ENCODE data around the gene FAT2. TPM values are rescaled to one million over a fixed set of nuclear protein-coding genes. Genes with fewer than 3 reads are reported as not detected.

The FAT2 gene
- total and polyA plus RNA-seq, 2 donors (not counting 1 experiment from before 2014, with no cell fraction given), result not detected

GRCh38 chr5:151617383-151617840 lies 26.3 kb upstream of the FAT2 start:
- CTCF ChIA-PET, result interaction anchor here (1.0 kb wide), 1 partner anchor 40 kb away, joined by 3 read pairs; no protein-coding TSS in a partner anchor

GRCh38 chr5:151615431-151615830 lies 24.3 kb upstream of the FAT2 start:
- Histone ChIP-seq H2AFZ (ENCODE audit: insufficient read depth, low read depth, low read length, poor library complexity, severe bottlenecking) (no peak overlapping the region), H3K27me3 (replicated peaks in 1 of 4; ENCODE audit: control extremely low read depth in 1 of 4, control insufficient read depth in 3 of 4, insufficient read depth in 4 of 4, low read length in 3 of 4) (peaks cover 0 to 4% (median 2%) of the 10 kb centered on the region in 4 experiments), H4K20me1 (ENCODE audit: control insufficient read depth, insufficient read depth, low read length, poor library complexity, severe bottlenecking) (no peaks in the 10 kb centered on the region), H3K4me1 (ENCODE audit: control insufficient read depth in 2 of 2, insufficient read depth in 2 of 2, low read length in 2 of 2) (peaks cover 6 to 10% of the 10 kb centered on the region in 2 donors), H3K4me3 (ENCODE audit: control extremely low read depth in 1 of 5, extremely low read depth in 1 of 5, insufficient read depth in 1 of 5, low read depth in 2 of 5, low read length in 4 of 5) (no peak overlapping the region), H3K9me3 (ENCODE audit: control extremely low read depth in 1 of 3, control insufficient read depth in 2 of 3, insufficient read depth in 1 of 3, low read length in 2 of 3) (no peaks in the 10 kb centered on the region), H3K27ac (ENCODE audit: low read length in 2 of 2) (no peak overlapping the region), H3K36me3 (replicated peaks in 1 of 2; ENCODE audit: control extremely low read depth in 1 of 2, control insufficient read depth in 1 of 2, extremely low read depth in 1 of 2, insufficient read depth in 2 of 2, low read length in 1 of 2) (no peaks in the 10 kb centered on the region), H3K4me2 (replicated peaks; ENCODE audit: low read depth, low read length, poor library complexity, severe bottlenecking) (no peak overlapping the region), H3K9ac (ENCODE audit: low read length) (no peak overlapping the region), H3K79me2 (ENCODE audit: control insufficient read depth, insufficient read depth, low read length) (no peaks in the 10 kb centered on the region)
- no peak for TF ChIP-seq CTCF (IDR thresholded peaks at IDR 0.05)
- no peak for TF ChIP-seq EZH2 (IDR thresholded peaks at IDR 0.05; ENCODE audit: borderline replicate concordance, insufficient read depth, low read depth, low read length, poor library complexity, severe bottlenecking)
- Mint-ChIP-seq H3K27ac (no peak overlapping the region), H3K4me3 (no peak overlapping the region), H3K4me1 (peaks cover 11% of the 10 kb centered on the region), H3K27me3 (peaks cover 36% of the 10 kb centered on the region), H3K9me3 (ENCODE audit: insufficient read depth) (no peaks in the 10 kb centered on the region)
- no peak for ATAC-seq (ENCODE audit: low read depth)
- CTCF ChIA-PET, result no interaction called here
- no peak for DNase-seq
- intact Hi-C loops (cut with micrococcal nuclease), result no loop called here
- POLR2A ChIA-PET, result no interaction called here
- 93% methylated on average over 3 of the region's 4 CpGs for WGBS (ENCODE audit: insufficient coverage)

More at GRCh38 chr5:151617383-151617840, 26.3 kb upstream of the FAT2 start:
- Histone ChIP-seq H4K20me1 (ENCODE audit: control insufficient read depth, insufficient read depth, low read length, poor library complexity, severe bottlenecking) (no peaks in the 10 kb centered on the region), H3K36me3 (replicated peaks in 1 of 2; ENCODE audit: control extremely low read depth in 1 of 2, control insufficient read depth in 1 of 2, extremely low read depth in 1 of 2, insufficient read depth in 2 of 2, low read length in 1 of 2) (no peaks in the 10 kb centered on the region), H3K9me3 (ENCODE audit: control extremely low read depth in 1 of 3, control insufficient read depth in 2 of 3, insufficient read depth in 1 of 3, low read length in 2 of 3) (no peaks in the 10 kb centered on the region), H3K4me2 (replicated peaks; ENCODE audit: low read depth, low read length, poor library complexity, severe bottlenecking) (no peak overlapping the region), H2AFZ (ENCODE audit: insufficient read depth, low read depth, low read length, poor library complexity, severe bottlenecking) (no peak overlapping the region), H3K27ac (ENCODE audit: low read length in 2 of 2) (no peak overlapping the region), H3K4me1 (ENCODE audit: control insufficient read depth in 2 of 2, insufficient read depth in 2 of 2, low read length in 2 of 2) (peaks cover 6 to 10% of the 10 kb centered on the region in 2 donors), H3K79me2 (ENCODE audit: control insufficient read depth, insufficient read depth, low read length) (no peaks in the 10 kb centered on the region), H3K9ac (ENCODE audit: low read length) (no peak overlapping the region), H3K27me3 (replicated peaks in 1 of 4; ENCODE audit: control extremely low read depth in 1 of 4, control insufficient read depth in 3 of 4, insufficient read depth in 4 of 4, low read length in 3 of 4) (peaks cover 0 to 17% (median 3%) of the 10 kb centered on the region in 4 experiments), H3K4me3 (ENCODE audit: control extremely low read depth in 1 of 5, extremely low read depth in 1 of 5, insufficient read depth in 1 of 5, low read depth in 2 of 5, low read length in 4 of 5) (no peak overlapping the region)
- Mint-ChIP-seq H3K27ac (no peak overlapping the region), H3K4me1 (peaks cover 10% of the 10 kb centered on the region), H3K27me3 (peaks cover 39% of the 10 kb centered on the region), H3K4me3 (no peak overlapping the region), H3K9me3 (ENCODE audit: insufficient read depth) (no peaks in the 10 kb centered on the region)
- no peak for DNase-seq
- POLR2A ChIA-PET, result no interaction called here
- intact Hi-C loops (cut with micrococcal nuclease), result no loop called here
- no peak for ATAC-seq (ENCODE audit: low read depth)
- WGBS (ENCODE audit: insufficient coverage), result 94% methylated on average over 5 of the region's 6 CpGs
- TF ChIP-seq EZH2 (IDR thresholded peaks at IDR 0.05; ENCODE audit: borderline replicate concordance, insufficient read depth, low read depth, low read length, poor library complexity, severe bottlenecking) (no peak), CTCF (IDR thresholded peaks at IDR 0.05) (no peak)
